Fibroblast of the aortic adventitia (primary cell): ENCODE measurements around the gene PHACTR3. TPM values are rescaled to one million over a fixed set of nuclear protein-coding genes. Genes with fewer than 3 reads are reported as not detected.

ENCODE experiments used
- DNase-seq: peaks from one replicate; pipeline ENCODE4 v3.0.0-alpha.2; 2010; ENCODE audit warnings: low read depth
- H3K4me3 ChIP-seq: 2 replicates; pipeline ENCODE4 v1.5.1; 2011; ENCODE audit warnings: low read depth, mild to moderate bottlenecking, control low read depth, low read length, moderate library complexity
- CTCF ChIP-seq: IDR thresholded peaks from 2 replicates; pipeline ENCODE4 v1.5.1; 2011; ENCODE audit warnings: mild to moderate bottlenecking, low read length, control low read depth, inconsistent platforms; ENCODE audit not compliant: insufficient read depth
- total RNA-seq: library from RNA; depleted of rRNA; stranded (reverse); fragments of >200 nt; gene quantifications from 2 replicates; pipeline ENCODE4 v1.2.3, GENCODE V29; 2012; ENCODE audit warnings: low replicate concordance

Gene PHACTR3
- total RNA-seq, 1 donor, result not detected

- H3K4me3 ChIP-seq, result no peak overlapping the region
- DNase-seq, result no peak
- no peak for TF ChIP-seq CTCF
These were observed 89.2 kb downstream of the PHACTR3 start for GRCh38 chr20:59693587-59693986.

- no peak overlapping the region for H3K4me3 ChIP-seq
- no peak for DNase-seq
- TF ChIP-seq CTCF, result no peak
These were observed 92.1 kb downstream of the PHACTR3 start for GRCh38 chr20:59696476-59696875.

GRCh38 chr20:59697068-59697467 lies 92.7 kb downstream of the PHACTR3 start:
- no peak for TF ChIP-seq CTCF
- H3K4me3 ChIP-seq, result no peak overlapping the region
- no peak for DNase-seq

DNA sequence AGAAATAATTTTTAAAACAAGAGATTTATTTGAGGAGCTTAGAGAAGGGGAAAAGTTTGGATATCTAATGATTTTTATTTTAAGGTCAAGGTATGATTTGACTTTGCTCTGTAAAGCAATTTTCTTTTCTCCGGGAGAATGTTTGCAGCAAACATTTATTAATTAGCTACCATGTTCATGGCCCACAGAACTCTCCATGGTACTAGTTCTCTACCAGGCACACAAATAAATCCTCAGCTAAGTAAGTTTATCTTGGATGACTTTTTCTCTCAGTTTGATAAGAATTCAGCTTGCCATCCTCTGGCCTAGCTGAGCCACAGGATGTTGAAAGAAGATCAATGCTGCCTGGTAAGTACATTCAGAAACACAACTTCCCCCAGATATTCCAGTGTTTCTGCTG lies 94.3 kb downstream of the PHACTR3 start:
- TF ChIP-seq CTCF, result no peak
- H3K4me3 ChIP-seq, result no peak overlapping the region
- no peak for DNase-seq

DNA sequence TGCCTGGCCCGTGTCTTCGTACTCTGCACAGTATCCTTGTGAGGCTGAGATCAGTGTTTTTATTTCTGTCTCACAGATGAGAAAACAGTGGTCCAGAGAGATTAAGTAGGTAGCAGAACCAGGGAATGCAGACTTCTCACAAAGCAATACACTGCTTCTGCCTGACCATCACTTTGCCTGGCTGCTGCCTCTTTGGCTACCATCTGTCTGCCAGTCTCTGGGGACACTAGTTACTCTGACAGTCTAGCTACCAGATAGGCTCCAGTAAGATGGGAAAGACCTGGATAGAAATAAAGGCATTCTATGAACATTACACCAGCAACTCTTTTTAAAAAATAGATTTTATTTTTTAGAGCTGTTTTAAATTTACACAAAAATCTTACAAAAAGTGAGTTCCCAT lies 96.9 kb downstream of the PHACTR3 start:
- no peak overlapping the region for H3K4me3 ChIP-seq
- no peak for DNase-seq
- no peak for TF ChIP-seq CTCF

DNA sequence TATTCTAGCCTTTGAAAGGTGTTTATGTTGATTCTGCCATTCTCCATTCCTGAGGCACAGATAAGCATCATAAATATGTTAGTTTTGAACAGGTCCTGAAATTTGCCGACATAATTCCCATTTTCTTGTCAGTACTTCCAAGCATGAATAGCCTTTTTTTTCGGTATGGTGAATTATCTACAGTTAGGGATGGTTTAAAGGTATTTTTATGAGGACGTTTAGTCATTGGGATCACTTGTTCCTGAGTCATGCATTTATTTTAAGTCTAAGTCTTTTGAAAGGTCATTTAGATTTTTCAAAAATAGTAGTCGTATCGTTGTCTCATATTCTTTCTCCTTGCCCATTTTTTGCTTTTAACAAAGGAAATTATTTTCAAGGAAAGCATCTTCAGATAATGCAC lies 98.7 kb downstream of the PHACTR3 start:
- H3K4me3 ChIP-seq, result no peak overlapping the region
- TF ChIP-seq CTCF, result no peak
- DNase-seq, result no peak

- DNase-seq, result no peak
- no peak overlapping the region for H3K4me3 ChIP-seq
- no peak for TF ChIP-seq CTCF
These were observed 101.5 kb downstream of the PHACTR3 start for GRCh38 chr20:59705651-59706399.
